T-helper 22 cell (primary cell): Measurements from ENCODE around the gene SLC19A1.

Experiments
- DNase-seq: peaks from one replicate; pipeline ENCODE4 v3.0.0-alpha.2; 2020; ENCODE audit warnings: low read depth

The SLC19A1 gene

DNA sequence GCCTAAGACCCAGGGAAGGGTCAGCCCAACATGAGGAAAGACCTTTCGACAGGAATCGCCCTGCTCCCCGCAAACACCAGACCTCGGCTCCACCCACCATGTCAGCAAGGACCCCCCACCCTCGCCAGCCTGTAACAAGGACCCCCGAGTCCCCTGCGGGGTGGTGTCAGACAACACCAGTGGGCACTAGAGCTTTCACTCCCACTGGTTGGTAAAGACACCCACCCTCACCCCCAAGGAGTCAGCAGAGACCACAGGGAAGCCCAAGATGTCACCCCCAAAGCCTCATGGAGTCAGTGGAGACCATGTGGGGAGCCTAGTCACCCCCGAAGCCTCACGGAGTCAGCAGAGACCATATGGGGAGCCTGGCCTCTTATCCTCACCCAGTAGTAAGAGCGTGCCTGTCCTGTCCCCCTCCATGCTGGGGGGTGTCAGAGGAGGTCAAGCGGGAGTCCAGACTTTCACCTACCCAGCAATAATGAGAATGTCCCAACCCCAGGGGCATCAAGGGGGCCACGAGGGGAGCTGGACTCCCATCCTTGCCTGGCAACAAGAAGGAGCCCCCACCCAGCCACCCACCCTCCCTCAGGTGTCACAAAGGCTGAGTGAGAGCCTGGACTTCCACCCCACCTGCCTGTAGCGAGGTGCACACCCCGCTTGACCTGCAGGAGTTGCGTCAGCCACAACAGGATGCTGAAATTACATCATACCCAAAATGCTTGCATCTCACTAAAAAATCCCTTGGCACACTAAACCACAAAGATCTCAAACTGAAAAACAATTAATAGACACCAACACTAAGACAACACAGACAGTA lies 24.8 kb downstream of the SLC19A1 start:
- no peak for DNase-seq

DNA sequence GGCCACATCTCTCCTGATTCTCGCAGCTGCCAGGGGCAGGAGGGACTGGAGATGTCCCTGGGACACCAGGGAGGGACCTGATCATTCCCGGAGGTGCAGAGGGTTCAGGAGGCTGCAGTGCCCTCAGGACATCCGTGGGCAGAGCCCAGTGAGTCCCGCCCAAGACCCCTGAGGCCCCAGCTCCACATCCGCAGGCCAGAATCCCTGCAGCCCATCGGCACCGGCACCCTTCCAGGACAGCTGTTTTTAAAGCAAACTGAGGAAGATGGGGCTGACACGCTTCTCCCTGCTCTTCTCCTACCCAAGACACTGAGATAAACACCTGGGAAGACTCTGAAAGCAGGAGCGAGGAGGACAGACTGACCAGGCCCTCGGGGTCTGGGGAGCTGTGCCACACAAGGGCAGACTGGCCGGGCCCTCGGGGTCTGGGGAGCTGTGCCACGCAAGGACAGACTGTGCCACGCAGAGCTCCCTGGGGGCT lies 25.5 kb downstream of the SLC19A1 start:
- DNase-seq, result no peak

DNA sequence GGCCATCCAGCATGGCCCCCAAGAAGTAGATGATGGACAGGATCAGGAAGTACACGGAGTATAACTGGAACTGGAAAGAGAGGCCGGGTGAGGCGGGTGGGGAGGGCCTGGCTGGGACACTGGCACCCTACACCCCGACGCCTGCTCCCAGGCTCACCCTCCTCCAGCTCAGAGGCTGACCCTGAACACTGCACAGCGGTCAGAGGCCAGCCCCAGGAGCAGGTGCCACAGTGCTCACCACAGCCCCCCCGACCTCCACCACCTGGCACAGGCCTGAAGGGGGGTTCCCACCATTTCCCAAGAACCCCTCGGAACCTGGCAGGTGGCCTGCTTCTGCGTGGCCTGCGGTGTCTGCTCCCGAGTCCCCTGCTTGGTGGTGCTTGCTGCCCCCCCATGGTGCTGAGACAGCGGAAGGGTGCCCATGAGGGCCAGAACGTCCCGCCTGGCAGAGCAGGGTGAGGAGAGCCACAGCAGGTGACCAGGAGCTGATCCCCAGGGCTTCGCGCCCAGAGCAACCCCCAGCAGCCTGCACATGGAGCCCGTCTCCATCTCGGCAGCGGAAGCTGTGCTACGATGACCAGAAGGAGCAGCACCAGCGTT lies 26.1 kb downstream of the SLC19A1 start:
- no peak for DNase-seq

DNA sequence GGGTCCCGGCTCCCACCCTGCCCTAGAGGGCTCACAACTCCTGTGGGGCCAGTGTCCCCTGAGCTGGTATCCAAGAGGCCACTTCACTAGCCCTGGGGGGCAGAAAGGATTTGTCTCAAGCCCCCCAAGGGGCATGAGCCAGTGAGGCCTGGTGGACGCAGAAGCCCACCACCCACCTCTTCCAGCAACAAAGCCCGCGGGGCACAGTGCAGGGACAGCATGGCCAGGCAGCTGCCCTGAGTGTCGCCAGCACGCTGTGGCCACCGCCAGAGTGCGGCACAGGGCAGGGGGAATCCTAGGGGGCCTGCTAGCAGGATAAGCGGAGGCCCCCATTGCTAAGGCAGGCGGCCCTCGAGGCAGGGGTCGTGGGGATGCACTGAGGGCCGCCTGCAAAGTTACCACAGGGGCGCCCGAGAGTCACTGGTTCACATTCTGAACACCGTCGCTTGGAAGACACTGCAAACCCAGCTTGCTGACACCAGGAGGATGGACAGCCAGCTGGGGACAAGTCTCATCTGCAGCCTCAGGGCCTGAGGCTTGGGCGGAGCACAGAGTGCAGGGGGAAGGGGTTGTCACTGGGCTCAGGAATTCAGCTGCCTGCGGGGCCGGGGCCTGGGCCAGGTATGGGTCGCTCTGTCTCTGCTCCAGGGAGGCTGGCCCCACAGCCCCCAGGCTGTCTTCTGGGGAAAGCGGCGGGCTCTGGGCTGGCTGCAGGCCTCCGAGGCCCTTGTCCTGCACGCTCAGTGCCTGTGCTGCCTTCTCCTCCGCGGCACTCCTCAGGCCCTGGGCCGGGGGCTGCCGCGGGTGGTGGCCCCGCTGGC lies 26.8 kb downstream of the SLC19A1 start:
- no peak for DNase-seq

DNA sequence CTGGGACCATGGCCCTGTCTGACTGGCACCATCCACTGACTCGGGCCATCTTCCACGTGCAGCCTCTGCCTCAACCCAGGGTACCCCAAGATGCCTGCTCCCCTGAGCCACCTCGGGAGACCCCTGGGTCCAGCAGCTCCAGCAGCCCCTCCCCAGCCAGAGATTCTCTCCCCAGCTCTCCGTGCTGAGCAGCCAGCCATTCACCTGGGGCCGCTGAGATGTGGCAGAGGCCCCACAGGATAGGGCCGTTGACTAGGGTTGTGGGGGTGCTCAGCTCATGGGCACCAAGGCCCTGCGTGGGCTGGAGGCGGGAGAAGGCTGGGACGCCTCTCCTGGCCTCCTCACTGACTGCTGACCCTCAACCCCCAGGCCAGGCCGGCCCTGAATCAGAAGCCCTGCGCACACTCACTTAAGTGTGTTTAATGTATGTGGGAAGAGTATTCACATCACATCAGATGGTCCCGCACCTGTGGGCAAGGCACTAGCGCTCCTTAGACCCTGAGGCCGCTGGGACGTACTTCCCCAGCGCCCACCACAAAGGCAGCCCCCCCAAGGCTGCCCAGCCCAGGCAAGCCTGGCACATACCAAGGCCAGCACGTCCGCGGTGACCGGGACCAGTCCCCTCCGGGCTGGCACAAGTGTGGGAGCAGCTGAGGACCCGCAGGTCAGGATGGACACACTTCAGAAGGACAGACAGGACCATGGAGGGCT lies 27.8 kb downstream of the SLC19A1 start:
- no peak for DNase-seq

DNA sequence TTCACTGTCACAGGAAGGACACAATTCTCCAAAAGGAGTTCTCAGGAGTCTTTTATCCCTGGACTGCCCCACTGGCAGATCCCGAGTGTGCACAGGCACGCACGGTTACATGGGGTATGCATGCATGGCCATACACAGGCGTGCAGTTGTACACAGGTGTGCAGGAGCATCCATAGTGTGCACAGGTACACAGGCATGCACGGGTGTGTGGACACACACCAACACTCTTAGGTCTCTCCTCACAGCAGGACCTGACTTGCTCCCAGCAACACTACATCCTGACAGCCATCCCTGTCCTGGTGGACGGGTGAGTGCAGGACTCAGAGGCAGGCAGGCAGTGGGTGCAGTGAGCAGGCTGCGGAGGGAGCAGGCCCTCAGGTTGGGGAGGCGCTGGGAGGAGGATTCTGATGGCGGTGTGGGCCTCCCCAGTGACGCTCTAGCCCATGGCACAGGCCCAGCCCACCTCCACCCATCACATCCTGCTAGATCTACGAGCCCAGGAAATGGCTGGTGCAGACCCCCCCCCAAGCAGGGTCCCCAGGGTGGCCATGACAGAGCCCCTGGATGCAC lies 28.4 kb downstream of the SLC19A1 start:
- no peak for DNase-seq

DNA sequence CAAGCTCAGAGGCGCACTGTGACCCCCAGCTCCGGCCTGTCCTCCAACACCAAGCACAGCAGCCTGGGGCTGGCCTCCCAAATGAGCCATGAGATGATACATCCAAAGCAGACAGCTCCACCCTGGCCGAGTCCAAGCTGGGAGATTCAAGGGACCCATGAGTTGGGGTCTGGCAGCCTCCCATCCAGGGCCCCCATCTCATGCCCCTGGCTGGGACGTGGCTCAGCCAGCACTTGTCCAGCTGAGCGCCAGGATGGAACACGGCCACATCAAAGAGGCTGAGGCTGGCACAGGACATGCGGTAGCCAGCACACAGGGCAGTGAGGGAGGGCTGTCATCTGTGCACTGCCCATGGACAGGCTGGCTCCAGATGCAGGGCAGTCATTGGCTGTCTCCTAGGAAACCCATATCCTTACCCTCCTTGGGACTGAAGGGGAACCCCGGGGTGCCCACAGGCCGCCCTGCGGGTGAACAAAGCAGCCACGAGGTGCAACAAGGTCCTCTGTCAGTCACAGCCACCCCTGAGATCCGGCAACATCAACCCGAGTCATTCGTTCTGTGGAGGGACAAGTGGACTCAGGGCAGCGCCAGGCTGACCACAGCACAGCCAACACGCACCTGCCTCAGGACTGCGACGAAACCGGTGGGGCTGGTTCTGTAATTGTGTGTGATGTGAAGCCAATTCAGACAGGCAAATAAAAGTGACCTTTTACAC lies 29.1 kb downstream of the SLC19A1 start:
- DNase-seq, result no peak

DNA sequence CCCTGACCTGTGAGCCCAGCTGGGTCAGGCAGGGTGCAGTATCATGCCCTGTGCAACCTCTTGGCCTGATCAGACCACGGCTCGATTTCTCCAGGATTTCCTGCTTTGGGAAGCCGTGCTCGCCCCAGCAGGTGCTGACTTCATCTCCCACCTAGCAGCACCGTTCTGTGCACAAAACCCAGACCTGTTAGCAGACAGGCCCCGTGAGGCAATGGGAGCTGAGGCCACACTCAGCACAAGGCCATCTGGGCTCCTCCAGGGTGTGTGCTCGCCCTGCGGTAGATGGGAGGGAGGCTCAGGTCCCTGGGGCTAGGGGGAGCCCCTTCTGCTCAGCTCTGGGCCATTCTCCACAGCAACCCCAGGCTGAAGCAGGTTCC lies 29.6 kb downstream of the SLC19A1 start:
- no peak for DNase-seq

DNA sequence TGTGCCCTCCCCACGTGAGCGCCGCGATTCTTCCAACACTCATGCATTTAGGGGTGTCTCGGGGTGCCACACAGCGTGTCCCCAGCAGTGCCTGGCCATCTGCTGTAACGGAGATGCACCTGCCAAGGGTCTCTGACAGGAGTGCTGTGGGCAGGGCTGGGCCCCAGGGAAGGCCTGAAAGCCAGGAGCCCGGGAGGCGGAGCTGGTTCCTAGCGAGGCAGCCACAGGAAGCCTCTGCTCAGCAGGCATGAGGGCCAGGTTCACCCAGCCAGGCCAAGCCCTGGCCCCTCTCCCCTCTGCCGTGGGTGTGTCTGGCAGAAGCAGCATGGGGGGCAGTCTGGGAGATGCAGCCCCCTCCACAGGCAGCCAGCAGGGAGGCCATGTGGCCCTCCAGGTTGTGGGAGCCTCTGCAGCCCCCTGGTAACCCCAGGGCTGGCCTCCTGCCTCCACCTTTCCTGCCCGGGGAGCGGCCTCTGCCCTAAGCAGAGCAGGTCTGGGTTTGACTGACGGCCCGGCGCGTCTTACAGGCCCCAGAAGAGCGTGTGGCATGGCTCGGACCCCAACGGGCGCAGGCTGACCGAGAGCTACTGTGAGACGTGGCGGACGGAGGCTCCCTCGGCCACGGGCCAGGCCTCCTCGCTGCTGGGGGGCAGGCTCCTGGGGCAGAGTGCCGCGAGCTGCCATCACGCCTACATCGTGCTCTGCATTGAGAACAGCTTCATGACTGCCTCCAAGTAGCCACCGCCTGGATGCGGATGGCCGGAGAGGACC lies 30.4 kb downstream of the SLC19A1 start:
- DNase-seq, result no peak

DNA sequence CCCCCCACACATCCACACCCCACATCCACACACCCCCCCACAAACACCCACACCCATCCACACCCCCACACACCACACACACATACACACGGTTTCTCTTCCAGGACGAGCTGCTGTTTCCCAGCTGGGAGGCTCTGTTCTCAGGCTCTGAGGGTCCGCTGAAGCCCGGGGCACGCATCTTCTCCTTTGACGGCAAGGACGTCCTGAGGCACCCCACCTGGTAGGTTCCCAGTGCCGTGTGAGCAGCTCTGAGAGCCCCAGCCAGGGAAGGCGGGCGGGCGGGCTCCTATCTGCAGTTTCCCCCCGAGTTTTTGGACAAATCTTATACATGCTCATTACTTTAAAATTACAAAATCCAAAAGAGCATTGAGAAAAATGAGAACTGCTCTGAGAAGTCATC lies 31.2 kb downstream of the SLC19A1 start:
- no peak for DNase-seq

DNA sequence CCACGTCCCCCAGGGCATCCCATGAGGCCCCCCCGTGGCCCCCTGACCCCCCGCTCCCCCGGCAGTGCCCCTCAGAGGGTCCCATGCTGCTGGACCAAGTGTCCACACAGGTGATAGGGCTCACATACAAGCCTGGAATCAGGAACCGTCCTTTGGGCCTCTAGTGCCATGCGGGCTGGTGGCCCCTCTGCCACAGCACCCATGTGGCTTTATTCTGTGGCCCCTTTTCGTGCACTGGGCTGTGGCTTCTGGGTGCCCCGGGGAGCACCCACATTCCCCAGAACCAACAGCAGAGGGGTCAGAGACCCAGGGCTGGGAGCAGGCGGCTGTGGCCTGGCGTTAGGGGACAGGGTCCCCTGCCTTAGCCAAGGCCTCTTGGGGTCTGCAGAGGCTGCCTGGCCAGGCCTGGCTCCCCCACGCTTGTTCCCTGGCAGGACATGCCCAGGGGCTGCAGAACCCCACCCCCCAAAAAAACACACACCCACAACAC lies 31.7 kb downstream of the SLC19A1 start:
- no peak for DNase-seq

DNA sequence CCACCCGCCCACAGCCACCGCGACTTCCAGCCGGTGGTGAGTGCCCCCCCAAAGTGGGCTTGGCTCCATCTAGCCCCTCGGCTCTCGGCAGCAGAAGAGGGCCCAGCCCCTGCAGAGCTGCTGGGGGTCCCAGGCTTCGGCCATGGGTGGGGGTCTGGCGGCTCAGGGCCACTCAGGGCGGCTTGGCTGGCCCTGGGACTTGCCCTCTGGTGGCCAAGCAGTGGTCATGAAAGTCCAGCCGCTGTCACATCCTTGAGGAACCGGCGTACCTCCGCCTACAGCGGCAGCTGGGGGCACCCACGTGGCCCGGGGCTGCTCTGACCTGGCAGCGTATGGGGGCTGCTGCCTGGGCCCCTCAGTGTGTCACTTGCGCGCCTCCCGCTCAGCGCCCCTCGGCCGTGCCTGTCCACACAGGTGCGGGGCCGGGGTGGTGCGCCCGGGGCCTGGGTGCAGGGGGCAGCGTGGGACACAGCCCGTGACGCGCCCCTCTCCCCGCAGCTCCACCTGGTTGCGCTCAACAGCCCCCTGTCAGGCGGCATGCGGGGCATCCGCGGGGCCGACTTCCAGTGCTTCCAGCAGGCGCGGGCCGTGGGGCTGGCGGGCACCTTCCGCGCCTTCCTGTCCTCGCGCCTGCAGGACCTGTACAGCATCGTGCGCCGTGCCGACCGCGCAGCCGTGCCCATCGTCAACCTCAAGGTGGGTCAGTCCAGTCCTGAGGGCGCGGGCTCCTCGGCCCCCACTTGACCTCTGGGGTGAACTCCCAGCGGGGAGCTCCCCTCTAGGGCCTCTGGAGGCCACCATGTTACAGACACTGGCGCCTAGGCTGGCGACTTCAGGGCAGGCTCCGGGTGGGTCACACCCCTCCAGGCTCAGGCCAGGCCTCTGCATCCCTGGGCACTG lies 32.4 kb downstream of the SLC19A1 start:
- DNase-seq, result no peak

DNA sequence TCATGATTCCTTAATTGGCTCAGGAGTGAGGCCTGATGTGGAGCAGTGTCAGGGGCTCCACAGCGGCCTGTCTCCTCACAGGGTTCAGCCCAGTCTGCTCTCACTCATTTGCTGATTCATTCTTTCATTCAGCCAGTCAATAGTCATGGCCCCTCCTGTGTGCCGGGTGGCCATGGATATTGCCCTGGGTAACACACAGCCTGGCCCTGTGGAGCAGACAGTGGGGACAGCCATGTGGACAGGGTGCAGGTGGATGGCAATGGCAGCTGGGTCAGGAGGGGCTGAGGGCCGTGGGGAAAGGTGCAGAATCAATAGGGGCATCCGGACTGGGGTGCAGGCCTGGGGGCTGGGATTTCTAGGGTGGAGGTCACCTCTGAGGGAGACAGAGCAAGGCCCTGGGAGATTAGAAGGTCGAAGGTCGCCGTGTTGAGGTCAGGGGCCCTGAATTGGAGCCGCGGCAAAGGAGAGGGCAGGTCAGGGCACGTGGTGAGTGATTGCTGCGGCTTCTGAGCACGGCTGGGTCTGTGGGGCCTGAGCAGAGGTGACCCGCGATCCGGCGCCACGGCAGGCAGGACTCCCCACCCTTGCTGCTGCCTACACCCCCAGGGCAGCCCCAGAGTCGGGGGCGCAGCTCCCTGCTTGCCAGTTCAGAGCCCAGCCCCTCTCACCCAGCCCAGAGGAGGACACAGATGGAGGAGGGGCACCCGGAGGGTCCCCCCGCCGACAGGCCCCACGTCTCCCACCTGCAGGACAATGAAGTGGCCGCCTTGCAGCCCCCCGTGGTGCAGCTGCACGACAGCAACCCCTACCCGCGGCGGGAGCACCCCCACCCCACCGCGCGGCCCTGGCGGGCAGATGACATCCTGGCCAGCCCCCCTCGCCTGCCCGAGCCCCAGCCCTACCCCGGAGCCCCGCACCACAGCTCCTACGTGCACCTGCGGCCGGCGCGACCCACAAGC lies 33.4 kb downstream of the SLC19A1 start:
- DNase-seq, result no peak

DNA sequence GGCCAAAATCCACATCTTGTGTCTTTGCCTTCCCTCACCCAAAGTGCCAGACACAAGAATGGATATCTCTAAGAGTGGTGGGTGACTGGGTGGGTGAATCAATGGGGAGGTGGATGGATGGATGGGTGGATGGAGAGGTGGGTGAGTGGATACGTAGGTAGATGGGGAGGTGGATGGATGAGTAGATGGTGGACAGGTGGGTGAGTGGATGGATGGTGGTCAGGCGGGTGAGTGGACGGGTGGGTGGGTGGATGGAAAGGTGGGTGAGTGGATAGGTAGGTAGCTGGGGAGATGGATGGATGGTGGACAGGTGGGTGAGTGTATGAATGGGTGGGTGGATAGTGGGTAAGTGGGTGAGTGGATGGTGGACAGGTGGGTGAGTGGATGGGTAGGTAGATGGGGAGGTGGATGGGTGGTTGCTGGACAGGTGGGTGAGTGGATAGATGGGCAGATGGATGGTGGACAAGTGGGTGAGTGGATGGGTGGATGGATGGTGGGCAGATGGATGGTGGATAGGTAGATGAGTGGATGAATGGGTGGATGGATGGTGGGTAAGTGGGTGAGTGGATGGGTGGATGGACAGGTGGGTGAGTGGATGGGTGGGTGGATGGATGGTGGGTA lies 34.2 kb downstream of the SLC19A1 start:
- DNase-seq, result no peak

DNA sequence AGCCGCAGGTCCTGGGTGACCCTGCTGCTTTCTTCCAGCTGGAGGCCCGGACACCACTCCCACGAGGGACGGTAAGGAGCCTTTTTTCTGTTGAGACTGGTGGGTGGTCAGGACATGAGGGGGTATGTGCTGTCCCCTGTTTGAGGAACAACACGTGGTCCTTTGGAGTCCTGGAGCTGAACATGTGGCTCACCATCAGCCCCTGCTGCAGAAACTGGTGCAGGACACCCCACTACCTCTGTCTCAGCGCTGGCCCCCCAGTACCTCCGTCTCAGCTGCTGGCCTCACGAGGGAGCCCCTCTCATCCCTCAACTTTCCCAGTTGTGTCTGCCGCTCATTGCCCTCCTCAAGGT lies 34.7 kb downstream of the SLC19A1 start:
- no peak for DNase-seq

DNA sequence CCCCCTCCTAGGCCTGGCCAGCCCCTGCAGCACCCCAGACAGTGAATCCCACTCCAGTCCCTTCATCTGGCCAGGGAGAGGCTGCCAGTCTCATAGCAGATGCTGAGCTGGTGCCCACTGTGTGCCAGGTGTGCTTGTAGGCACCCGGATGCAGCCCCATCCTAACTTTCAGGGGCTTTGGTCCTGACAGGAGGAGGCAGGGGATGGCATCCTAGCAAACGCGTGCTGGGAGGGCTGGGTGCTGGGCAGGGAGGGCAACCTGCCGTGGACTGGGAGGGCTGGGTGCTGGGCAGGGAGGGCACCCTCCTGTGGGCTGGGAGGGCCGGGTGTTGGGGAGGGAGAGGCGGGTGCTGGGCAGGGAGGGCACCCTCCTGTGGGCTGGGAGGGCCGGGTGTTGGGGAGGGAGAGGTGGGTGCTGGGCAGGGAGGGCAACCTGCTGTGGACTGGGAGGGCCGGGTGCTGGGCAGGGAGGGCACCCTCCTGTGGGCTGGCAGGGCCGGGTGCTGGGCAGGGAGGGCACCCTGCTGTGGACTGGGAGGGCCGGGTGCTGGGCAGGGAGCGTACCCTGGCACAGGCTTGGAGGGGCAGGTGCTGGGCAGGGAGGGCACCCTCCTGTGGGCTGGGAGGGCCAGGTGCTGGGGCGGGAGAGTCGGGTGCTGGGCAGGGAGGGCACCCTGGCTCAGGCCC lies 35.3 kb downstream of the SLC19A1 start:
- DNase-seq, result no peak

DNA sequence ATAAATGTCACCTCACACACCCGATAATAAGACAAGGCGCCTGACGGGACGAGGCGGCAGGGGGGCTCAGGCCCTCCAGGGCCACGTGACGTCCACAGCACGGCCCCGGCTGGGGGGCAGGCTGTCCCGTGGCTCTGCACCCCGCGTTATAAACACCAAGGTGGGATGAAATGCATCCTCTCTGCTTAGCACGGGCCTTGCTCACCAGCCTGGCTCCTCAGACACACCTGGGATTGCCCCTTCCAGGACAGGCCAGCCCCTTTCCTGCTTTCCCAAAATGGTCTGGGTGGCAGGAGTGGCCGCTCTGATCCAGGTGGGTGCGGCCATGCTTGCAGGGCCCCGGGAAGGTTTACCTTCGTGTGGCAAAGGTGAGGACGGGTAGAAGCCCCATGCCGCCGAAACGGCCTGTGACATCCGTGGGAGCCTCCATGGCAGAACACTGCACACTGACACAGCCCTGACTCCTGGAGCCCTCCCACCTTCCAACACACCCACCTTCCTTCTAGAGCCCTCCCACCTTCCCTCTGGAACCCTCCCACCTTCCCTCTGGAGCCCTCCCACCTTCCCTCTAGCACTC lies 35.9 kb downstream of the SLC19A1 start:
- no peak for DNase-seq
